ENCODE measurements around the gene PDS5B. TPM values are rescaled to one million over a fixed set of nuclear protein-coding genes. Genes with fewer than 3 reads are reported as not detected.
"Not testable (repeated sequence)": the region's sequence is repeated elsewhere in the genome, so short reads cannot be mapped to it uniquely, and the experiment has no call there.

Gene PDS5B
- total RNA-seq, 1 experiment from 2014 or later = 18.0 TPM

DNA sequence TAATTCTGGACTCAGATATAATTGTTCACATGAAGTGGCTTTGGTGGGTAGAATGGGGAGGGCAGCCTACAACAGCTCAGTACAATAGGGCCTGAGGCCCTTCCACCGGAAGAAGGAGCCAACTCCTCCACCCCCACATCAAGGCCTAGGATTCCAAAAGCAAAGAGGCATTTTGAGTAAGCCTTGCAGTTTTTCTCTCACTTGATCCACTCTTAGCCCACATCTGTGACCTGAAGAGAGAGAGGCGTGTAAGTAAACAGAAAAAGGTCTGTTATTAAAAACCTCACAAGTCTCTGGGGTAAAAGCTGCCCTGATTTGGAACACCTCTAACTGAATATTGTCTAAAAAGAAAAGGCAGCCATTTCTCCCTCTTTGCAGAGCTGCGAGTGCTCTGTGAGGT lies 215.9 kb downstream of the PDS5B start:
- no peak for DNase-seq (ENCODE audit: low spot score)

DNA sequence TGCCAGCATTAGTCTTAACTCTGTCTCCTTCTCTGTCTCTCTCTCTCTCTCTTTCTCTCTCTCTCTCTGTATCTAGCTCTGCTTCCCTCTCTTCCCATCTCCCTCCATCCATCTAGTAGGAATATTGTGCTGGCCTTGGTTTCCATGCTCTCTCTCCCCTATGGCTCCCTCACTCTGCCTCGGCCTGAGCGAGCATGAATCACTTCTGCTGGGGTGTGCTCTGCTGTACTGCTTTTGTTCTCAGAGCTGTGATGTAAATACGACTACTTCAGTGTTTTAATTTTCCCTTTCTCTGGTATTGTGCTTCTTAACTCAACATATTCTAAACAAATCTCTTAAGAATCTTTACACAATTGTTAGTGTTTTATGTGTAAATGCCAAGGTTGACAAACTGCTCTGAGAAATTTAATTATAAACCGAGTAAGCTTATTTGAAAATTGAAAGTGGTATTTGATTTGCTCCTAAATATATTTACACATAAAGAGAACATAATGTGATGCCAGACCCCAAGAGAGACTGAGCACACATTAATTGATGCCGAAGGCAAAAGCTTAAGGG lies 218.5 kb downstream of the PDS5B start:
- DNase-seq (ENCODE audit: low spot score) = no peak

DNA sequence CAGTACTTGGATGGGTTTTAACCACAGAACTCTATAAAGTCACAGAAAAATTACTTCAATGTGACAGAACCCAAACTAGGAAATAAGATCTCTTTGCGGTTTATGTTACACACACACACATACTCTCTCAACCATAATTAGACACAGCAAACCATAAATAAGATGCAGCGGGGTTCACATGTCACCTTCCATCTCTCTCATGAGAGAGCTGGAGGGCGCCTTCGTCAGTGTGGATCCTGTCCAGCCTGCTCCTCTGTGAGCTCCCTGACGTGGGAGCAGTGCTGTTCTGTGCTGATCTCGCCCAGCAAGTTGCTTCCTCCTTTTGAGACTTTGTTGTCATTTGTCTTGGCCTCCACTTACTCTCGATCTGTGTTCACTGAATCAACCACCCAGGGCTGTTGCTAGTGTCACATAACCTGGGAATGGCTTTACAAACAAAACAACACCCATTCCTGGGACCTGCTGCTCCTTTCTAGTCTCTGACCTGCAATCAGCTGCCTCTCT lies 225.1 kb downstream of the PDS5B start:
- peak; percentile 59 for DNase-seq (ENCODE audit: low spot score)

DNA sequence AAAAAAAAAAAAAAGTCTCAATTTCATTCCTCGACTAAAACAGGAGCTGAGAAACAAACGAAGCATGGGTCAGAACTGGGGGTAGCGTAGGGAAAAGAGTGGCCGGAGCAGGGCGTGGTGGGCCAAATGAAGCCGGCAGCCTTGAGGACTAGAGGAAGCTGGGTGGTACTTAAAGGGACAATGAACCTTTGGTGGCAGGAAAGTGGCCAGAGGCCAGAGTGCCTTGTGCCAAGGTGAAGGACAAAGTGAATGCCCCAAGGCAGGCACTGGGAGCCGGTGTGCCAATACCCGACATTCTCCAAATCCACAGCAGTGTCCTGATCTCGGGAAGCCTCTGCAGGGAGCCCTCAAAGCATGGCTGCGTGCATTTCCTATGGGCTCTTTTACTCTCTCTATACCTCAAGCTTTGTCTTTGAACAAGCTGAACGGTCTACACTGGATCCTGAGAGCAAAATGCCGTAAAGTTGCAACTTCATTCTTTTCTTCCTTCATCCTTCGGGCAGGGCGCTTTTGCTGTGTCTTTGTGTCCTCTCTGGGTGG lies 235.0 kb downstream of the PDS5B start:
- DNase-seq (ENCODE audit: low spot score) = no peak

DNA sequence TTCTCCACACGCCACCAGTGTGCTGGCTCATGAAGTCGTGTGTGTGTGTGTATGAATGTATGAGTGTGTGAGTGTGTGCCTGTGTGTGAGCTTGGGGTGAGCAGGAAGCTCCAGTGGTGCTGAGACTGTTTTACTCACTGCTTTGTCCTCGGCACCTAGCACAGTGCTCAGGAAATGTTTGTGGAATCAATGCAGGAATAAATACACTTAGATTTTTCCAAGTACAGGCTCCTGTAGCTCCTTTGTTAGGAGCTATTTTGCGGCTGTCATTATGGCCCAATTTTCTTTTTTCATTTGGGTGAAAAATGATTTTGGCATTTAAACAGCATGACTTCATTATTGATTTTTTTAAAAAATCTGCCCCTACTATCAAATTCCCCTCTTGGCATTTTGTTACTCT lies 236.5 kb downstream of the PDS5B start:
- no peak for DNase-seq (ENCODE audit: low spot score)

DNA sequence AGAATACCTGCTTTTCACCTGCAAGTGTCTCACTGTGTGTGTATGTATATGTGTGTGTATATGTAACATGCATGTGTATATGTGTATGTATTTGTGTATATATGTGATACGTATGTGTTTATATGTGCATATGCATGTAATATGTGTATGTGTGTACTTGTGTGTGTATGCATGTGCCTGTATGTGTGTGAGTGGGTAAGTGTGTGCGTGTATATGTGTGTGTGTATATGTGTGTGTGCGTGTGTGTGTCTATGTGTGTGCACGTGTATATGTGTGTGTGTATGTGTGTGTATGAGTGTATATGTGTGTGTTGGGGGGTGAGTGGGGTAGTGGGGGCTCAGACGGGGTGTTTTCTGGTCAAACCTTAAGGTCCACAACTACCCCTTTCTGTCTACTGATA lies 237.3 kb downstream of the PDS5B start:
- DNase-seq (ENCODE audit: low spot score) = no peak

DNA sequence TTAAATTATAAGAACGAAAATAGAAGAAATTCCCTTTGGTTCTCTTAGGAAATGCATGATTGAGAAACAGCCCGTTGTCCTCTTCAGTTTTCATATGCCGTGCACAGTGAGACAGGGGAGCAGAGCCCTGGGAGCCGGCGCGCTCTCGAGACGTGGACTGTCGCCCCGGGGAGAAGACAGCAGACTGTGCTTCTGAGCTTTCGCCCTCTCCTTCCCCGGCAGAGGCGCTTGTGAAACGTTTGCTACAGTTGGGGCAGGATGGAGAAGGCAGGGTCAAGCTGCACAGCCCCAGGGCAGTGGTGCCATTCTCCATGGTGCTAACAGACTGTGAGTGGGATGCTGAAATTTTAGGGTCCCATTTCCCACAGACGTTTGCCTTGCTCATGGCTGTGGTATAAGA lies 237.8 kb downstream of the PDS5B start:
- peak; percentile 3 for DNase-seq (ENCODE audit: low spot score)

DNA sequence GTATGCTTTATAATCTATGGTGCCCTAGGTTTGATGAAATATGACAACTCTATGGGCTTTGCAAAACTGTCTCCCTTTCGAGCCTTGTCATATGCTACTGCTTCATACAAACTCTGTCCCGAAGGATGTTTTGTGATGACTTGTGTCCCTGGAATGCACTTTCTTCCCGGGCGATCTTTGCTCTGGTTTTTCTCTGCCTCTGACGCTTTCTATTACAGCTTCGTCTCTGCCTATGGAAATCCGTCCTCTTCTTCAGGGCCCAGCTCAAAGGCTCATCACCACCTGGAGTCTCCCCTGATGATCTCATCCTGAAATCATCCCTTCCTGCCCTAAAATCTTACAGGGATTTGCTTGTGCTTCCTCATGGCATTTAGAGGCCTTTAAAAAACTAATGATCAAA lies 238.4 kb downstream of the PDS5B start:
- peak; percentile 93 for DNase-seq (ENCODE audit: low spot score)

DNA sequence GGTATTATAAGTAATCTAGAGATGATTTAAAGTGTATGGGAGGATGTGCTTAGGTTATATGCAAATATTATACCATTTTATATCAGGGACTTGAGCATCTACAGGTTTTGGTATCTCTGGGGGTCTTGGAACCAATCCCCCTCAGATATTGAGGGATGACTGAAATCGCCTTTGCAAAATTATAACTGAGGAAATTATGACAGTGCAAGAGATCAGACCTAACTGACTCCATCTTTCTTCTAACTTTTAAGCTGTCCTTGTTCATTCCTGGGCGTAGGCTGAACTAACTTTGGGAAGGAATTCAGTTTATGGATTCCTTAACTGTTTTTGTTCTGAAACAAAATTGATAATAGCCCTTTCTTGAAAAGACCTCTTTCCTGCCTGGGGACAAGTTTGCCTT lies 239.2 kb downstream of the PDS5B start:
- DNase-seq (ENCODE audit: low spot score) = no peak

DNA sequence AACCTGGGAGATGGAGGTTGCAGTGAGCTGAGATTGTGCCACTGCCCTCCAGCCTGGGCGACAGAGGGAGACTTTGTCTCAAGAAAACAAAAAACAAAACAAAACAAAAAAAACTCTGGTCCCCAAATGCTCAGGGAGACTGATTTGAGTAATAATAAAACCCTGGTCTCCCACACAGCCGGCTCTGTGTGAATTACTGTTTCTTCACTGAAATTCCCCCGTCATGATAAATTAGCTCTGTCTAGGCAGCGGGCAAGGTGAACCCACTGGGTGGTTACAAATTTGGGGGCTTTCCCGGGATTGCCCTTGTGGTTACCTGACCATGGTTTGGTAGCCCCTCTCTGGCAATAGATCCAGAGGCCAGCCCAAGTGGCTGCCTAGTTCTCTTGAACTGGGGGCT lies 240.1 kb downstream of the PDS5B start:
- not testable (repeated sequence) for DNase-seq (ENCODE audit: low spot score)

Other genes with a start within 250 kb of the PDS5B start
- gene N4BP2L1, start 158.3 kb upstream of the PDS5B start, total RNA-seq (2014; rRNA removed; shearing (Covaris generic)) = 1.5 and 2.2 TPM in 2 replicates
- 75.5 and 81.2 TPM in 2 replicates for gene N4BP2L2, start 47.7 kb upstream of the PDS5B start, total RNA-seq (2014; rRNA removed; shearing (Covaris generic))